ENCODE measurements around the gene REXO4.
"Not testable (repeated sequence)": the region's sequence is repeated elsewhere in the genome, so short reads cannot be mapped to it uniquely, and the experiment has no call there.

REXO4 gene

GRCh38 chr9:133417541-133418461 lies at the start of gene REXO4:
TSS of gene REXO4 (minus strand) at chr9:133418010. CDS start at chr9:133417844, 166 bp downstream.
- DNase-seq, result peak; percentile 59 to 68

GRCh38 chr9:133467101-133467500 lies 49.3 kb upstream of the REXO4 start:
- DNase-seq, result no peak

DNA sequence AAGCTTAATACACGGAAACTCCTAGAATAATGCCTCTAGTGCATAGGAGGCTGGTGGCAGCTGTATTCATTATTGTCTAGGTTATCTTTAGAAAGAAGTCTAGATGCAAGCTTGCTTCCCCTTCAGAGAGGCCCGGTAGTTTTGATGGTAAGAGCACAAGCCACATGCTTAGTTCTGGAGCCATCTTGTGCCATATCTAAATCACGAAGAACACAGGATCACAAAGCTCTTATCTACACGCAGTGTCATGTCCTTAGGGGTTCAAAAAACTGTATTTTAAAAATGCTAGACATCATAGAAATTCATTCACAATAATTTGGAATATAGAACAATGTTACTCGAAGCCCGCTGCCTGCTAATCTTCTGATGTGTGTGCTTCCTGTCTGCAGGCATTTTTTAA lies 48.2 kb upstream of the REXO4 start:
- no peak for DNase-seq

DNA sequence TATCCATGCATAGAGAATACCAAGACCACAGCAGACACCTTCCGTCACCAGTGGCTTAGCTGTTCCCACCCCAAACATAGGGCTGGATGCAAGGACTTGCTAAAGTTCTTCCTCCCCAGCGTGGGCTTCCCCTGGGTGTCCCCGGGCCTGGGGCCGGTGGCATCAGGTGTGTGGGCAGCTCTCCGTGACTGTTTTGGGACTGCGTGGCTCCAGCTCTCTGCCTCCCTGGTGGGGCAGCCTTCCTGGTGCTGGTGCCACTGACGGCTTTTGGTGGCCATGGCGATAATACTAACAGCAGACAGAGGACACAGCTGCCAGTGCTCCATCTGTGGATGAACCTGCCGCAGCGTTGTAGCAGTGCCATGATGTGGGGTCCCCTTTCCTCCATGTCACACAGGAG lies 46.8 kb upstream of the REXO4 start:
- DNase-seq, result no peak

DNA sequence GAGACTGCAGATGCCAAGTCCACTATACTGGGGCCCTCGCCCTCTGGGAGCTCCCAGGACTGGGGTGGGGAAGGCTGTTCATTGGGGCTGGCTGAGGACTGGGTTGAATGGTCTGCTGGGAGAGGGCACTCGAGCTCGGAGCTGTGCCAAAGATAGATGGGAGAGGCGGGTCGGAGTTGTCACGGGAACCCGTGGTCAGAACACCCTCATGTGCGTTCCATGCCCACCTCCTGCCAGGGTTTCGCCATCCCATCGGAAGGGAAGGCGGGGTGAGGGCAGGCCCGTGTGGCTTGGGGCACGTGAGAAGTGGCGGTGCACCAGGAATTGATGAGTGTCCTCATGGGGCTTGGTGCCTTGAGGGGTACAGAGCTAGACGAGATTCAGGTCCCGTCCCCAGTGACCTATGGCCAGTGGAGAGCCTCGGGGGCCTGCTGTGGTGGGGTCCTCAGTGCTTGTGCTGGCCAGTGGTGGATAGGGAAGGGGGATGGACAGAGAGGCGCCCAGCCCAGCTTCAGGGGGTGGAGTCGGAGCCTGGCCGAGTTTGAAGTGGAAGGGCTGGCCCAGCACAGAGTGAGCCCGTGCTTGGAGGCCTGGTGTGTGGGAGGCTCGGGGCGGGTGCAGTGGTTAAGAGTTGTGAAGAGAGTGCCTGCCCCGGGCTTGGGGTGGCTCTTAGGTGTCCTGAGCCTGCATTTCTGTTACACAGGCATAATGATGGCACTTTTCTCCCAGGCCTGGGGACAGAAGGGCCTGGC lies 46.2 kb upstream of the REXO4 start:
- DNase-seq, result no peak

DNA sequence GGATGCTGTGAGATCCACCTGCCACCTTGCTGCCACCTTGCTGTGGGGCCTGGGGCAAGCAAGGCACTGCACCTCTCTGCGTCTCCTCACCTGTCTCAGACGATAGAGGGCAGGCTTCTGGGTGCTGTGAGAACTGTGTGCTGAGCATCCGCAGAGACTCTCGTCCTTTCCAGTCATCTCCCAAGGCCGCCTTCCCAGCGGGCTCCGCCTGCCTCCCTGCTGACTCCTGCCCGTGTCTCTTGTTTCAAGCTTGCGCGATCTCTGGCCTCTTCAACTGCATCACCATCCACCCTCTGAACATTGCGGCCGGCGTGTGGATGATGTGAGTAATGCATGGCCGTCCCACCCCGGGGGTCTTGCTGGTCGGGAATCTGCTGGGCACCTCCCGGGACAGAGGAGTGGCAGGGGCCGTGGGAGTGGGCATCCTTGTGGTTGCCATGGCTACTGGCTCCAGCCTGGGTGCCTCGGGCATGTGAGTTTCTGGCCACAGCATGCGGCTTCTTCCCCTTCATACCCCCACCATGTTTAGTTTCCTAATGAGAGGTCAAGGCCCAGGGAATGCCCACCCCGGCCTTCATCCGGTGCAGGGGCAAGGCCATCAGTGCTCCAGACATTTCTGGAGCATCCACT lies 45.5 kb upstream of the REXO4 start:
- no peak for DNase-seq

DNA sequence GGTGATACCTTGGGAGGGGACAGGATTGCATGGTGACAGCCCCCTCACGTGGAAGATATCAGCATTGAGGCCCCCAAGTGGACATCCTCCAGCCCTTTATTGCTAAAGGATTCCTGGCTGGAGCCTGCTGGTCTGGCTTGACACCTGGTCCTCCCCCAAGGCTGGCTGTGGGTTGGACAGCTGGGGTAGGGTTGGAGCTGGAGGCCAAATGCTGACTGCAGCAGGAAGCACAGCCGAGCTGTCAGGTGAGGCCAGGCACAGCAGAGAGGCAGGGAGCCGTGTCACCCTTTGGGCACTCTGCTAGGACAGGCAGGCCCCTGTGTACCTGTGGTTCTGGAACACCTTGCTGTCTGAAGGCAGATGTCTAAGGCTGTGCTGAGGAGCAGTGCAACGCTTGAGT lies 44.2 kb upstream of the REXO4 start:
- no peak for DNase-seq

GRCh38 chr9:133460405-133461175 lies 42.8 kb upstream of the REXO4 start:
- DNase-seq, result no peak

DNA sequence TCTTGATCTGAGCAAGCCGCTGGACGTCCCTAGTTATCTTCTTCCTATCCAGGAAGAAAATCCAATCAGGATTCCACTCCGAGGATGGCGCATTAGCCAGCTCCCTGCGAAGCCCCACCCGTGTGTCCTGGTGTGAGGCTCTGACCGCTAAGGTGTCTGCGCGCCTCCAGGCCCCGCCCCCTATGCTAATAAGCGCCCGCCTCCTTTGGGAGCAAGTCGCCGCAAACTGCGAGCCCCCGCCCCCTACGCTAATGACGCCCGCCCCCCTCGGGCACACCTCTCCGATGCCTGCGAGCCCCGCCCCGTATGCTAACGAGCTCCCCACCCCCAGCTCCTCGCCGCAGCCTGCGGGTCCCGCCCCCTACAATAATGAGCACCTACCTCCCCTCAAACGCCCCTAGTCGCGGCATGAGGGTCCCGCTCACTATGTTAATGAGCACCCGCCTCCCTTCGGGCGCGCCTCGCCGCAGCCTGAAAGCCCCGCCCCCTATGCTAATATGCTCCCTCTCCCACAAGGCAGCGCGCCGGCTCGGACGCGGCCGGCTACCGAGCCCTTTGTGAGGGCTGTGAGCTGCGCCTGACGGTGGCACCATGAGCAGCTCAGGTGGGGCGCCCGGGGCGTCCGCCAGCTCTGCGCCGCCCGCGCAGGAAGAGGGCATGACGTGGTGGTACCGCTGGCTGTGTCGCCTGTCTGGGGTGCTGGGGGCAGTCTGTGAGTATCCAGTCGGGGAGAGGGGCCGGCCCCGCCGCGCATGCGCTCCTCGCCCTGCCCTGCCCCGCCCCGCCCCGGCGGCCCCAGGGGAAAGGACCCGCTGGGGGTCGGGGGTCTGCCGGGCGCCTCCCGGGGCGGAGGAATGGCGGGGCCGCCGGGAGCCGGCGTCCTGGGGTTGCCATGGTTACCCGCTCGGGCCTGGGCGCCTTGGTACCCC lies 41.9 kb upstream of the REXO4 start, which contains the start of gene CACFD1:
Gene CACFD1, plus strand, starts transcription at position 503 of the 929 bp plus-strand sequence. Its CDS starts 89 bp downstream, at position 592.
- peak; percentile 47 to 98 for DNase-seq

DNA sequence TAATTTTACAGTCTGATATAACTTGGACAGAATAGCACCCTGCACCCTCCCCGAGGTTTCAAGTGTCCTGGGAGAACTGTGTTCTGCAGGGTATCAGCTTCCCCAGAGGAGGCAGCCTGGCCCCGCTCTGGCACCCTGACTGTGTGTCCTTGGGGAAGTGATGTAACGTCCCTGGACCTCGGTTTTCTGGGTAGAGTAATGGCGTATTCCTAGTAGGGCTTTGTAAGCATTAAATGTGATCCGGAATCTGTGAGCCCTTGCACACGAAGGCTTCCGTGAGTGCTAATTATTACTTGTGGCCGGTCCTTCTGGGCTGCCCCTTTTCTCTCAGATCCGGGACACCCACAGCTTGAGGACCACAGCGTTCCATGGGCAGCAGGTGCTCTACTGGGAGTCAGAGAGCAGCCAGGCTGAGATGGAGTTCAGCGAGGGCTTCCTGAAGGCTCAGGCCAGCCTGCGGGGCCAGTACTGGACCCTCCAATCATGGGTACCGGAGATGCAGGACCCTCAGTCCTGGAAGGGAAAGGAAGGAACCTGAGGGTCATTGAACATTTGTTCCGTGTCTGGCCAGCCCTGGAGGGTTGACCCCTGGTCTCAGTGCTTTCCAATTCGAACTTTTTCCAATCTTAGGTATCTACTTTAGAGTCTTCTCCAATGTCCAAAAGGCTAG lies 41.0 kb upstream of the REXO4 start:
- DNase-seq, result no peak

GRCh38 chr9:133457748-133458147 lies 39.9 kb upstream of the REXO4 start:
- no peak for DNase-seq

DNA sequence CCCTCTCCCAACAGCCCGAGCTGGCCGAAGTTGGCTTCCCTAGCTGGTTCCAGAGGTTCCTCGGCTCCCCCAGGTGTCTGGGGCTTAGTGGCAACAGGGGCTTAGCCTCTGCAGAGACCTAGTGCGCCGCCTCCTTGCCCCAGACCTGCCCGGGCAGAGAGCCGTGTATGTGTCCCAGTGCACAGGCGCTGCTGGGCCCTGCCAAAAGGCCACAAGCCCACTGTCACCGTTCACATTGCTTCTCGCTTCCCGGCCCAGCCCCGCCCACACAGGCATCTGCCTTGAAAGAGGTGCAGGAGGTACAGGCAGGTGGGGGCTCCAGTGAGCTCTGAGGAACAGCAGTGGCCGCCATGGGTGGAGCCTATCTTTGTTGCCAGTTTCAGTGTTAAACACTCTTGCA lies 39.4 kb upstream of the REXO4 start:
- no peak for DNase-seq

GRCh38 chr9:133456409-133456808 lies 38.6 kb upstream of the REXO4 start:
- no peak for DNase-seq

- DNase-seq, result no peak
These were observed 38.1 kb upstream of the REXO4 start for GRCh38 chr9:133455936-133456335.

DNA sequence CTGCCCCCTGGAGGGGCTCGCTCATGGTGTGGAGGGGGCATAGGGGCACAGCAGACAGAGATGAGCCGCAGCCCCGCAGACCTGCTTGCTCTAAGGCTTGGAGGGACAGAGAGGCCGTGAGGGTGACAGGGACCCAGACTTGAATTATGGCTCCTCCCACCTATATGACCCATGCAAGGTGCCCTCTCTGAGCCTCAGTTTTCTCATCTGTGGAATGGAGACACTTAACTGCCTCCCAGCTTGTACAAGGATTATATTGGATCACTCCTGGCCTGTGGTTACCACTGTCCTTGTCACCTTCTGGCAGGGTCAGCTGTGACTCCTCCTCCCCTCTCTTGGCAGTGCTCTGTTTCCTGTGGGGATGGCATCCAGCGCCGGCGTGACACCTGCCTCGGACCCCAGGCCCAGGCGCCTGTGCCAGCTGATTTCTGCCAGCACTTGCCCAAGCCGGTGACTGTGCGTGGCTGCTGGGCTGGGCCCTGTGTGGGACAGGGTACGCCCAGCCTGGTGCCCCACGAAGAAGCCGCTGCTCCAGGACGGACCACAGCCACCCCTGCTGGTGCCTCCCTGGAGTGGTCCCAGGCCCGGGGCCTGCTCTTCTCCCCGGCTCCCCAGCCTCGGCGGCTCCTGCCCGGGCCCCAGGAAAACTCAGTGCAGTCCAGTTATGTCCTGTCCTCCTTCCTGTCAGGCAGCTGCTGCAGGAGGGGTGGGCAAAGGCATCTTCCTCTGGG lies 37.3 kb upstream of the REXO4 start:
- DNase-seq, result no peak

GRCh38 chr9:133454325-133454724 lies 36.5 kb upstream of the REXO4 start:
- no peak for DNase-seq

DNA sequence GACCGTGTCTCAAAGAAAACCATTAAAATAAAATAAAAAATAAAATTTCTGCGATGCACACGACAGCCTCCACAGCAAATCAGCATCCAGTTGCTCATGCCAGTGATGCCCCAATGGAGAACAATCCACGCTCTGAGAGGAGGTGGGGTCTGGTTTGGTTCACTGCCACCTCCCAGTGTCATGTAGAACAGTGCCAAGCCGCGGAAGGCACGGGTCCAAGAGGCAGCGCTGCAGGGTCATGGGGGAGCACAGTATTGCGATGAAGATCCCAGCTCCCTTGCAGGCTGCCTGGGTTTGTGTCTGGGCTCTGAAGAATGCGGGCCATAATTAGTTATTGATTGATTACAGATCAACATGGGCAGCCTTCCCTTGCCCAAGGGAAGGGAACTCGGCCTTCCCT lies 35.8 kb upstream of the REXO4 start:
- no peak for DNase-seq

DNA sequence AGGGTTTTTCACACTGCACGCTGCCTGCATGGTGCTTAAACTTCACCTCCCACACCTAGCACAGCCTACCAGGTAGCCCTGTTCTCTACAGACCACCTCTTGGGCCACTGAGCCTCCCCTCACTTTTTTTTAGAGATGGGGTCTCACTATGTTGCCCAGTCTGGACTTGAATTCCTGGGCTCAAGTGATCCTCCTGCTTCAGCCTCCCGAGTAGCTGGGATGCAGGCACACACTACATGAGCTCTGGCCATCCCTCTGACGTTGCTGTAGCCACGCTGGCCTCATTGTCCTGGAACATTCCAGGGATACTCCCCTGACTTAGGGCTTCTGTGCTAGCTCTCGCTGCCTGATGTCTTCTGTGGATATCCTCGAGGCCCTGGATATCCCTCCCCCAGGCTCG lies 34.8 kb upstream of the REXO4 start:
- DNase-seq, result no peak

DNA sequence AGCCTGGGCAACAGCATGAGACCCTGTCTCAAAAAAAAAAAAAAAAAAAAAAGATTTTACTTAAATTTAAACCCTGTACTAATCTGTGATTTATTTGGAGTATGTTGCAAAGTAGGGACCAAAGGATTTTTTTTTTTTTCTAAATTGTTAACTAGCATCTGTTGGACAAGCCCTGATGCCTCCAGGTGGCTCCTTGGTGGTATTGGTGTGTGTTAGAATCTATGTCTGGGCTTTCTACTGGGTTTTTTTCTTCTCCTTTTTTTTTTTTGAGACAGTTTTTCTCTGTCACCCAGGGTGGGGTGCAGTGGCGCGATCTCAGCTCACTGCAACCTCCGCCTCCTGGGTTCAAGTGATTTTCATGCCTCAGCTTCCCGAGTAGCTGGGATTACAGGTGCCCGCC lies 34.1 kb upstream of the REXO4 start:
- DNase-seq, result not testable (repeated sequence)

GRCh38 chr9:133449760-133450159 lies 31.9 kb upstream of the REXO4 start:
- DNase-seq, result no peak

All from bone marrow (tissue), 2 donors.